ENCODE measurements around the gene TMEM109. TPM values are rescaled to one million over a fixed set of nuclear protein-coding genes. Genes with fewer than 3 reads are reported as not detected.

TMEM109 gene
- total and polyA plus RNA-seq, 2 of the 4 experiments (the other 2 are of a cell fraction): 15.1 to 69.7 TPM

DNA sequence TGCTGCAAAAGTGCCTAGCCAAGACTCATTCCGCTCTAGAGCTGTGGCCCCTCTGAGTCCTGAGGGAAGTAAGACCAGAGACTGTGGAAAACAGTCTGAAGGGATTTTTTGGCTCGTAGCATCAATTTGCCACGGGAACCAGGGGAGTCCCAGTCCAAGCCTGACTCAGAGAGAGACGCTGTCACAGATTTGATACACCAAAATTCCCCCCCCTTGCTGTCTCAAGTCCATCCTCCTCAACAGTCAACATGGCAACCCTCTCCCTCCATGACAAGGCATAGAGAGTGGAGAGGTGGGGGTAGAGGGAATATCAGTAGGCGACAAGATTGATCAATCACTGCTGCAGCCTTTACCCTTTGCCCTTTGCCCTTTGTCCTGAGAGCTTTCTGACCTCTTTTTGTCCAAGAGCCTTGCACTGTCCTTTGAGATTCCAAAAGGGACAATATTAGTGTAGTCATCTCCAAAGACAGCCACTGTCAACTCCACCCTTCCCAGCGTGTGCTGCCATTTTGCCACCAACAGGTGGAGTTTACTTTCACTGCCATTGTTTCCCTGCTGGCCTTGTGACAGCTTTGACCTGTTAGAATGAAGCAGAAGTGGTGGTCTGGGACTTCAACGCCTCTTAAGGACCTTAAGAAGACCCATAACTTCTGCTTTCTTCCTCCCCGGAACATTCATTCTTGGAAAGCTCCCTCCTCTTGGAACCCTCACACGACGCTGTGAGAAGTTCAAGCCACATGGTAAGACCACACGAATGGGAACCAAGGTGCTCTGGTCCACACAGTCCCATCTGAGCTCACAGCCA is 30.7 kb downstream of the TMEM109 start:
- Histone ChIP-seq H3K9me1 (ENCODE audit: insufficient read depth, low read length) (0 out of 2 replicates have a peak, but pooled peaks cover 4% of the 10 kb centered on the region), H3K23ac (ENCODE audit: low read depth, low read length) (no peak overlapping the region), H2BK15ac (ENCODE audit: low read depth, low read length) (no peak overlapping the region), H3K4me2 (ENCODE audit: low read depth, low read length) (no peak overlapping the region), H3K36me3 (ENCODE audit: control insufficient read depth, insufficient read depth, low read length) (peaks cover 14% of the 10 kb centered on the region), H4K91ac (ENCODE audit: insufficient read depth, low read depth, low read length) (no peak overlapping the region), H3K9me3 (ENCODE audit: control insufficient read depth, insufficient read depth, low read length) (no peaks in the 10 kb centered on the region), H3K27ac (ENCODE audit: insufficient read depth, low read length) (no peak overlapping the region), H3K4me1 (ENCODE audit: control insufficient read depth, insufficient read depth, low read length) (peaks cover 4% of the 10 kb centered on the region; the same call in 1 of the 2 replicates), H4K20me1 (ENCODE audit: insufficient read depth, low read length) (no peaks in the 10 kb centered on the region), H2BK20ac (ENCODE audit: low read depth, low read length) (no peak overlapping the region), H3K14ac (replicated peaks; ENCODE audit: low read depth, low read length) (no peak overlapping the region), H2BK120ac (ENCODE audit: low read depth, low read length) (no peak overlapping the region), H2BK5ac (ENCODE audit: low read depth, low read length, poor library complexity, severe bottlenecking) (no peak overlapping the region), H3K79me1 (ENCODE audit: low read depth in 1 of 2, low read length in 2 of 2) (no peaks in the 10 kb centered on the region), H2AFZ (replicated peaks; ENCODE audit: low read length, poor library complexity) (no peak overlapping the region), H3K9ac (ENCODE audit: low read depth, low read length) (no peak overlapping the region), H3K4me3 (ENCODE audit: insufficient read depth, low read depth, low read length) (no peak overlapping the region), H3K27me3 (ENCODE audit: control insufficient read depth, insufficient read depth, low read length) (no peaks in the 10 kb centered on the region), H4K8ac (ENCODE audit: low read depth in 2 of 2, low read length in 2 of 2) (no peak overlapping the region), H3K4ac (ENCODE audit: low read depth, low read length) (no peak overlapping the region), H3K18ac (ENCODE audit: low read depth, low read length) (no peak overlapping the region), H3K56ac (ENCODE audit: extremely low read depth, insufficient read depth, low read length) (no peak overlapping the region), H2AK5ac (ENCODE audit: low read depth, low read length) (no peak overlapping the region), H4K5ac (ENCODE audit: low read depth, low read length) (no peak overlapping the region), H2AK9ac (replicated peaks; ENCODE audit: low read depth, low read length, poor library complexity) (no peak overlapping the region)
- no peak for TF ChIP-seq CHD1 (IDR thresholded peaks at IDR 0.05; ENCODE audit: low read depth, low read length)
- ATAC-seq (ENCODE audit: low read depth): no peak
- WGBS, 2 experiments (ENCODE audit: extremely low coverage in 2 of 2, insufficient read length in 1 of 2): 92% methylated on average over 3 of the region's 11 CpGs; no CpG with 5 or more reads in 1 of the 2 experiments
- DNase-seq: no peak
- no TSS peak for BruUV-seq (replicated peaks)
- in situ Hi-C loops (cut with MboI; ENCODE audit: low sequenced_read_pairs) (no loop called here), intact Hi-C loops (cut with micrococcal nuclease) (no loop called here), dilution Hi-C loops (cut with HindIII; ENCODE audit: low sequenced_read_pairs, unreplicated experiment) (no loop called here)
- CTCF ChIA-PET: no interaction called here
- POLR2A ChIA-PET (ENCODE audit: unreplicated experiment): no interaction called here
